GM19372 (cell line): ENCODE measurements around the gene CSTPP1.

ENCODE experiments used
- ATAC-seq: cut with Tn5 transposase; IDR thresholded peaks from one replicate; pipeline ENCODE4 v1.9.1; 2021; ENCODE audit warnings: mild to moderate bottlenecking, low read depth, moderate library complexity; ENCODE audit not compliant: unreplicated experiment

The CSTPP1 gene

DNA sequence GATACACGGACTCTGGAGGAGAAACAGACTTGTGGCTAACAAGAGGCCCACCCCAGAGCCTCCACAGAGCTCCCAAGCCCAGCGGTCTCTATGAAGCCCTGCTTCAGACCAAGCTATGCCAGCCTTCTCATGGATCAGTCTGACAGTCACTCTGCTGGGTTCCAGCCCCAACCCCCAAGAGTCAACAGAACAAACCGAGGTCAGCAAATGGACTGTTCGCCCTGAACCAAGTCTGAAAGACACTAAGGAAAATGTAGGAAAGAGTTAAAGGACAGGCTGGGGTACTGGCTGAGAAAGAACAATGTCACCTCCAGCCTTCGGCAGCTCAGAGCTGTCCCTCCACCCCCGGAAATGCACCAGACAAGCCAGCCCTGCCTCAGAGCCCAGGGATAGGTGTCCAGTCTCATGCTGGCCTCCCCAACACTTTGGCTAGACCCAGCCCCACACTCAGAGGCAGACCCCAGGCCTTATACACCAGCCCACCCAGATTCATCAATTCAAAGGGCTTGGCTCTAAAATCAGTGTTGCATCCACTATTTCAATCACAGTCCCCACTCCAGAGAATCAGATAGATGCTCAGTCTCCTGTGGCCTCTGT, 236.3 kb downstream of the CSTPP1 start:
- ATAC-seq, result no peak

DNA sequence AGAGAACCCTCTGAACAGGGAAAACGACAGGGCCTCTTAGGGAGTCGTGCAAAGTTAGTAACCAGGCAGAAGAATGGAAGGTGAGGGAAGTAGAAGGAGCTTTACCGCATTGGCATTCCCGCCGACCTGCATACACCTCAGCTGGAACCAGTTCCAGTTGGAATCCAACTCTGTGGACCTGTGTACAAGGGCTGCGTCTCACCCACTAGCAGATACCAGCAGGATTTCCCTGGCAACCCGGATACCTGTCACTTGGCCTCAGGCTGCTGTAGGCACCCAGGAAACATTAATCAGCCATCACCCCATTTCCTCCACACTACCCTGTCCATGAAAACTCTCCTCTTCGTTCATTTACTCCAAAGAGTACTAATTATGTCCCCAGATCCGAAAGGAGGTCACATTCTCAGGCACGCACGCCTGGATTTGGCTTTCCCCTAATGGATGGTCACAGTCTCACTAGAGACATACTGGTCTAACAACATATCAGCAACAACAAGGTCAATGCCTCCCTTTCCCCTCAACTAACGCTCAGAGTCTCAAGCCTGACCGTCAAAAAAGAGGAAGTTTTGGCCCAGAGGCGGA, 239.3 kb downstream of the CSTPP1 start:
- no peak for ATAC-seq

DNA sequence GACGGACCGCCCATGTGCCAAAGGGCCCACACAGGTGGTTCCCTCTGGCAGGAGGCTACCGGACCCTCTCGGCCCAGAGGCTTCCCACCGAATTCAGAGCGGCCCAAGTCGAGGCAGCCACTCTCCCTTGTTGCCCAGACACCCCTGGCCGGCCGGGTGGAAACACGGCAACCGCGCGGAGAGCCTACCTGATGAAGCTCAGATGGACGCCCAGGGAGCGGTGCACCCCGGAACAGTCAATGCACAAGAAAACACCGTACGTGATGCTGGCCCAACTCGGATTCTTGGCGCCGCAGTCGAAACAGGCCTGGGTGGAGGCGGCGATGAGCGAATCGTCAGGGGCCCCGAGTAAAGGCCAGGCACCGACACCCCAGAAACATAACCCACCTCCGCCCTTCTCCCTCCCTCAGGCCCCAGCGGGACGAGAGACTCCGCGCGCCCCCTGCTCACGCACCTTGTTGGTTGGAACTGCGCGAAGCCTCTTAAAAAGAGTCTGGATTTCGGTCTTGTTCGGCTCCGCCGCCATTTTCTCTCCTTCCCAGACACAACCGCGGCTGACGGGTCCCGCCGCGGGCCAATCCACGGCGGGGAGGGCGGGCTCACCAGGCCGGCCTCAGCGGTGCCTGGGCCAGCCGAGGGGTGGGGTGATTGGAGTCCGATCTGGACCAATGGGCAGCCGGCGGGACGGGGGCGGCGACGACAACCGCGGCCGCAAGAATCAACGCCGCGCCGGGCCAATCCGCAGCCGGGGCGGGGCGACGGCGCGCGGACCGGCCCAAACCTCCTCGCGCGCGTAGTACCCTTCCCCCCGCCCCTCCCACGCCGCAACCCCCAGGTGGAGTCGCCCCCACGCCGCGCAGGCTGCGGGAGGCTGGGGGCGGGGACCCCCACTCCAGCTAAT, 240.0 kb downstream of the CSTPP1 start, which contains the start of gene ARFGAP2:
Gene ARFGAP2 (minus strand): TSS at position 552 of the 901 bp plus-strand sequence. CDS start 26 bp downstream, at position 526.
- ATAC-seq, result peak; percentile 88

- peak; percentile 44 for ATAC-seq
Observed at GRCh38 chr11:47177229-47177845, 240.8 kb downstream of the CSTPP1 start.

GRCh38 chr11:47177846-47178245, 241.3 kb downstream of the CSTPP1 start:
- ATAC-seq, result no peak

- no peak for ATAC-seq
Observed at GRCh38 chr11:47178316-47178715, 241.8 kb downstream of the CSTPP1 start.

GRCh38 chr11:47178737-47179654, 242.4 kb downstream of the CSTPP1 start:
- no peak for ATAC-seq

DNA sequence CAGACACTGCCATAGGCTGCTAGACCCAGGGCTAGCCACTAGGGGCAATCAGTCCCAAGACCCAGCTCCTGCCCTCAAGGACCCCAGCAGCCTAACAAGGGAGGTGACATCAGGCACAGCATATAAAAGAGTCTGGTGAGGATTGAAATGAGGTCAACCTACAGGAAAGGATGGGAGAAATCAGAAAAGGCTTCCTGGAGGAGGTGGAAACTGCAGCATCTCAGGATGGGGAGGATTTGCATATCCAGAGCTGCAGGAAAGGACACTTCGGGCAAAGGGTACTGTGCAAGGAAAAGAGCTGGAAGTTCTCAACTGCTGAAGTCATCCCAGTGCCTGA, 243.1 kb downstream of the CSTPP1 start:
- ATAC-seq, result no peak

DNA sequence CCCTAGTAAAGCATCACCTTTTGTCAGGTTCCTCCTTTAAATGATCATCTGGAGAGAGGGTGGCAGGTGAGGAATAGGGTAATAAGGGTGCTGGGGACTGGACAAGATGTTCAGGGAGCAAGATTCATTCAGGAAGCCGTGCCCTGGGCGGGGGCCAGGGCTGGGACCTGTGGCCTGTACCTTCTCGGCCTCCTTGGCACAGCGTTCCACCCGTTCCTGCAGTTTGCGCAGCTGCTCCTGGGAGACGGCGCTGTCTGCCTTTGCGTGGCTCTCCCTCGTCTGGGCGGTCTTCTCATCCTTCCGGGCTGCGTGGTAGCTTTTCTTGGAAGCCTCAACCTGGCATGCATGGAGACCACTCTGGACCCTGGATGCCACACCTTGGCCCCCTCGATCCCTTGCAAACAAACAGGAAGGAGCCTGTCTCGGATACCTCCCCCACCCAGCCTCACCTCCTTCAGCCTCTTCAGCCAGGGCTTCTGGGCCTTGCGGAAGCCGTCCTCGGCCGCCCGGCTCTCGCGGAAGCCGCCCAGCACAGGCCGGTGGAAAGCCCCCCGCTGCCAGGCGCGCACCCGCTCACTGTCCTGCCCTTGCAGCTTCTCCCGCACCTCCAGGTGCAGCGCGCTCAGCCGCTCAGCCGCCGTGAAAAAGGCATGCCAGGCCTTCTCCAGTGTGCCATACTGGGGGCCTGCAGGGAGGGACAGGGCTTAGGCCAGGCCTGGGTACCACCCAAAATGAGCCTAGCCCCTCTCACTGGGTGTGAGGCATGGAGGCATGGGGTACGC, 243.6 kb downstream of the CSTPP1 start:
- no peak for ATAC-seq

- ATAC-seq, result no peak
Observed at GRCh38 chr11:47181271-47181670, 244.7 kb downstream of the CSTPP1 start.

- ATAC-seq, result no peak
Observed at GRCh38 chr11:47182380-47182779, 245.8 kb downstream of the CSTPP1 start.

- no peak for ATAC-seq
Observed at GRCh38 chr11:47183031-47183856, 246.7 kb downstream of the CSTPP1 start.

DNA sequence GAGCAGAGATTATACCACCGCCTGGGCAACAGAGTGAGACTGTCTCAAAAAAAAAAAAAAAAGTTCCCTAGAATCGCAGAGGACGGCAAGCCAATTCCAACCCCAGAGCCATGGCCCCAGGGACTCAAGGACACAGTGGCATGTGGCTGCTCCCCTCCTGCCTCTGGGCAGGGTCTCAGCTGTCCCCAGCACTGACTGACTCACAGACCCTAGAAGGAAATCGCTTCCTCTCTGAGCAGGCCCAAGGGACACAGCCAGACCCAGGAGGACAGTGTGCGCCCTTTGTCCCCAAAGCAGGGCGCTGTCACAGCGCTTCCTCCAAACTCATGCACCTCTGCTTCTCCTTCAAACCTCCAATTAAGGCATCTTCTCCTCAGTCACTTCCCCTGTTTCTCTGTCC, 247.4 kb downstream of the CSTPP1 start:
- ATAC-seq, result no peak

DNA sequence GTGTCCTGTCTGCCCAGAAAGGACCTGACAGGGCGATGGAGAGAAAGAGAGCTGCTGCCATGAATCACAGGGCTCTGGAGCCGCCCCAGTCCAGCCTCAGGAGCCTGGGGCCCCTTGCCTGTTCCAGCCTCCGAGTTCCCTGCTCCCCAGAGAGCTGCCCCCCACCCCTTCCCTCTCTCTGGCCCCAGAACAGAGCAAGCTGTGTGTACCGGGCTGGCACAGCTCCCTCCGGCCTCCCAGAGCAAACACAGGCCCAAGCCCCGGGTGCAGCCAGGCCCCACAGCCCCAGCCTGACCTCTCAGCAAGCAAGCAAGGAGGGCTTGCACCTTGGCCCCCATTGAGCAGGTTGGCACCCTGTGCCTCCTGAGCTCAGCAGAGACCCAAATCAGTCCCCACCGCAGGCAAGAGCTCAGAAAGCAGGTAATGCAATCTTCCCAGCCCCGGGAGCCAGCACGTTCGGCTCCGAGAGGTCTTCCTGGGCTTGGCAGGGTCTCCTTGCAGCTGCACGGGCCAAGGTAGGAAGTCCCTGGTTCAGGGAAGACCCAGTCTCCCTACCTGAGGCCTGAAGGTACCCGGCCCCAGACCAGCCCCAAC, 248.2 kb downstream of the CSTPP1 start:
- no peak for ATAC-seq

DNA sequence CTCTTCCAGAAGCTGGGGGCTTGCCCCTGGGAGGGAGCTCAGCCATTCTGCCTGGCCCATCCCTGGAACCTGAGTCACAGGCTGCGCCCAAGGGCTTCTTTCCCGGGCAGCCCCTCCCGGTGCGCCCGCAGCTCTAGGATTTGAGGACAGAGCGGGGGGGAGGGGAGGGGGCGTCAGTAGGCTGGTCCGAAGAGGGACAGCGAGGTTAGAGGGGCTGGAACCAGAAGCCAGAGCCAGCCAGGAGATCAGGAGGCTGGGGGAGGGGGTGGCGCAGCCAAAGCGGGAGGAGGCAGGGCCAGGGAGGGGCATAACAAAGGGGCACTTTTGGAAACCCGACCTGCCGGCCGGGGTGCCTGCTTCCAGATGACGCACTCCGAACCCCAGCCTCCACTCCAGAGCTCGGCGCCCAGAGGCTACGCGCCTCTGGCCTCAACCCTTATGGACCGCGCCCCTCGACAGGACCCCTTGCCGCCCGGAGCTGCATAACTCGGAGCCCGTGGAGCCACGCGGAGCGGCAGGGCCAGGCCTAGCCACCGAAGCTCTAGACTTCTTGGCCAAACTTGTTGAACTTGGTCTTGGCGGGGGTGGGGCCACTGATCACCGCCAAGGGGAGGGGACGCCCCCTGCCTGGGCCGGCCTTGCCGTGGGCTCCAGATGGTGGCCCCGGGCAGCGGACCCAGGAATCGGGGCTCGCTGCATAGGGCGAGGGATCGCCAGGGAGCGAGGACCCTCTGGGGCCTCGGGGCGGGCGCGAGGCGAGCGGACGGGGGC, 248.9 kb downstream of the CSTPP1 start:
- peak; percentile 10 for ATAC-seq

GRCh38 chr11:47186076-47186699, 249.6 kb downstream of the CSTPP1 start, which contains the start of gene PACSIN3:
TSS of gene PACSIN3 (minus strand) at chr11:47186434. CDS start at chr11:47182727, 3,707 bp downstream.
- ATAC-seq, result peak; percentile 56
